Measurements from ENCODE around the gene CORO1A.
"Not testable (repeated sequence)": the region's sequence is repeated elsewhere in the genome, so short reads cannot be mapped to it uniquely, and the experiment has no call there.

The CORO1A gene

GRCh38 chr16:30179195-30179594 is 4.2 kb upstream of the CORO1A start:
- FAIRE-seq (no peak), DNase-seq (ENCODE audit: insufficient read length) (no peak)

GRCh38 chr16:30179931-30180330 is 3.5 kb upstream of the CORO1A start:
- TF ChIP-seq POLR2A (IDR thresholded peaks at IDR 0.05; ENCODE audit: low read depth, low read length), result no peak
- TF ChIP-seq POLR2AphosphoS5 (IDR thresholded peaks at IDR 0.05; ENCODE audit: low read depth, low read length), result no peak
- DNase-seq (ENCODE audit: insufficient read length) (no peak), FAIRE-seq (no peak)

More at GRCh38 chr16:30179195-30179594, 4.2 kb upstream of the CORO1A start:
- TF ChIP-seq POLR2AphosphoS5 (IDR thresholded peaks at IDR 0.05; ENCODE audit: low read depth, low read length) (no peak), POLR2A (IDR thresholded peaks at IDR 0.05; ENCODE audit: low read depth, low read length) (no peak), TAF1 (IDR thresholded peaks at IDR 0.05; ENCODE audit: borderline replicate concordance, low read depth, low read length) (no peak)

GRCh38 chr16:30180741-30181140 is 2.7 kb upstream of the CORO1A start:
- no peak for FAIRE-seq
- TF ChIP-seq POLR2A (IDR thresholded peaks at IDR 0.05; ENCODE audit: low read depth, low read length) (no peak), TAF1 (IDR thresholded peaks at IDR 0.05; ENCODE audit: borderline replicate concordance, low read depth, low read length) (no peak), POLR2AphosphoS5 (IDR thresholded peaks at IDR 0.05; ENCODE audit: low read depth, low read length) (no peak)
- DNase-seq (ENCODE audit: insufficient read length), result no peak

DNA sequence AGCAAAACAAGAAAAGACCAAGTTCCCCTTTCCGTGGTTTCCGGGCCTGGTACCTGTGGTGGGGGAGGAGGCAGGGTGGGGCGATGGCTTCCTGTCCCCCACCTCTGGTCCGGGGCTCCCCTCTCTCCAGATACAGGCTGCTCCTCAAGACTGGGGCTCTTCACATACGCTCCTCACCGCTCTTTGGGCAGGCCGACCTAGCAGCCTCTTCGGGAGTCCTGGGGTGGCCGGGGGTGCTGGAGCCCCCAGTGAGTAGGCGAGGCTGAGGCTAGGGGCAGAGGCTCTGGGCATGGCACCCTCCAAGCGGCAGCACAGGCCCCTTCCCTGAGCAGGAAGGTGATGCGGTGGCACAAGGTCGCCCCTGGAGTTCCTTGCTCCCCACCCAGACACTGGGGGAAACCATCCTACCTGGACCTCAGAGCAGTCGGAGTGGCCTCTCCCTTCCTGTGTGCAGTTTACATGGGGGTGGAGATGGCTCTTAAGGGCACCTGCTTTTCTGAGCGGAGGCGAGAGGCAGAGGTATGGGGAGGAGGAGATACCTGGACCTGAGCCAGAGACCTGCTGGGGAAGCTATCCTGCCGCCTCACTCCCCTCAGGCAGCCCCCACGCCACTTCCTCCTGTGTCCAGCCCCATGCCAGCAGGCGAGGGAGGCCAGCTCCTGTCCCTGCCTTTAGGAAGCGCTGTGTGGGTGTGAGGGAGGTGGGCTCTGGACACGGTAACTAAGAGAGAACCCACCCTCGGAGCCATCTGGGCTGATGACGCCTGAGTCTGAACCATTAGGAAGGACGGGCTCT is 891 bp downstream of the CORO1A start:
- FAIRE-seq, result peak; percentile 92
- TF ChIP-seq POLR2AphosphoS5 (IDR thresholded peaks at IDR 0.05; ENCODE audit: low read depth, low read length) (peak; percentile 63), TAF1 (IDR thresholded peaks at IDR 0.05; ENCODE audit: borderline replicate concordance, low read depth, low read length) (peak; percentile 65; the same call in 1 of the 2 replicates), POLR2A (IDR thresholded peaks at IDR 0.05; ENCODE audit: low read depth, low read length) (peak; percentile 73)
- peak; percentile 70 for DNase-seq (ENCODE audit: insufficient read length)

- DNase-seq (ENCODE audit: insufficient read length) (no peak), FAIRE-seq (peak; percentile 72)
- TF ChIP-seq TAF1 (IDR thresholded peaks at IDR 0.05; ENCODE audit: borderline replicate concordance, low read depth, low read length), result peak; percentile 44; the same call in 1 of the 2 replicates
- TF ChIP-seq POLR2A (IDR thresholded peaks at IDR 0.05; ENCODE audit: low read depth, low read length), result peak; percentile 63
- TF ChIP-seq POLR2AphosphoS5 (IDR thresholded peaks at IDR 0.05; ENCODE audit: low read depth, low read length), result peak; percentile 82
Observed at GRCh38 chr16:30184891-30185682, 1.7 kb downstream of the CORO1A start.

- peak; percentile 75 for DNase-seq (ENCODE audit: insufficient read length)
- peak; percentile 80 for FAIRE-seq
- TF ChIP-seq TAF1 (IDR thresholded peaks at IDR 0.05; ENCODE audit: borderline replicate concordance, low read depth, low read length), result peak; percentile 40; the same call in 1 of the 2 replicates
- no peak for TF ChIP-seq POLR2AphosphoS5 (IDR thresholded peaks at IDR 0.05; ENCODE audit: low read depth, low read length)
- TF ChIP-seq POLR2A (IDR thresholded peaks at IDR 0.05; ENCODE audit: low read depth, low read length), result peak; percentile 3; the same call in 1 of the 2 replicates
Observed at GRCh38 chr16:30185683-30186421, 2.5 kb downstream of the CORO1A start.

DNA sequence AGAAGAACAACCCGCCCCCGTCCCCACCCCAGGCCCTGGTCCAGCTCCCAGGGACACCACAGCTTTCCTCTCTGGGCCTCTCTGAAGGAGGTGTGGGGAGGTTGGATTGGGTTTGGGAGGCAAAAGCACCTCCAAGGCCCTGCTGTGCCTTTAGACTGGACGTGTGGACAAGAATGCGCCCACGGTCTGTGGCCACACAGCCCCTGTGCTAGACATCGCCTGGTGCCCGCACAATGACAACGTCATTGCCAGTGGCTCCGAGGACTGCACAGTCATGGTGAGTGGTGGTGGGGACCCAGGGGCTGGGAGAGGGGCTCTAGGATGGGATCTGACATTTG is 3.0 kb downstream of the CORO1A start:
- FAIRE-seq (no peak), DNase-seq (ENCODE audit: insufficient read length) (no peak)
- no peak for TF ChIP-seq TAF1 (IDR thresholded peaks at IDR 0.05; ENCODE audit: borderline replicate concordance, low read depth, low read length)
- TF ChIP-seq POLR2A (IDR thresholded peaks at IDR 0.05; ENCODE audit: low read depth, low read length), result peak; percentile 6; the same call in 1 of the 2 replicates

DNA sequence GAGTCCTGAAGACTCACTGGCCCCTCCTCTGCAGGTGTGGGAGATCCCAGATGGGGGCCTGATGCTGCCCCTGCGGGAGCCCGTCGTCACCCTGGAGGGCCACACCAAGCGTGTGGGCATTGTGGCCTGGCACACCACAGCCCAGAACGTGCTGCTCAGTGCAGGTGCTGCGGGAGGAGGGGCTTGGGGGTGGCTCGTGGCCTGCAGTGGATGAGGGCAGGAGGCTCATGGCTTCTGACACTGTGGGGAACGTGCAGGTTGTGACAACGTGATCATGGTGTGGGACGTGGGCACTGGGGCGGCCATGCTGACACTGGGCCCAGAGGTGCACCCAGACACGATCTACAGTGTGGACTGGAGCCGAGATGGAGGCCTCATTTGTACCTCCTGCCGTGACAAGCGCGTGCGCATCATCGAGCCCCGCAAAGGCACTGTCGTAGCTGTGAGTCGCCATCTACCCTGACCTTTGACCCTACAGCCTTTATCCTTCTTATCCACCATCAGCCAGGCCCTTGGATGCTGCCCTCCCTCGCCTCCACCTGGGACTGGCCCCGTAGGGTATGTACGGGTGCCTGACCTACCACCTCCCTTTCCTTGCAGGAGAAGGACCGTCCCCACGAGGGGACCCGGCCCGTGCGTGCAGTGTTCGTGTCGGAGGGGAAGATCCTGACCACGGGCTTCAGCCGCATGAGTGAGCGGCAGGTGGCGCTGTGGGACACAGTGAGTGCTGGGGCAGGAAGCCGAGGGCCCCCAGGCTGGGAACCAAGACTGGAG is 3.6 kb downstream of the CORO1A start:
- TF ChIP-seq TAF1 (IDR thresholded peaks at IDR 0.05; ENCODE audit: borderline replicate concordance, low read depth, low read length) (no peak), POLR2A (IDR thresholded peaks at IDR 0.05; ENCODE audit: low read depth, low read length) (peak; percentile 77), POLR2AphosphoS5 (IDR thresholded peaks at IDR 0.05; ENCODE audit: low read depth, low read length) (peak; percentile 80)
- DNase-seq (ENCODE audit: insufficient read length) (peak; percentile 50), FAIRE-seq (no peak)

- no peak for FAIRE-seq
- DNase-seq (ENCODE audit: insufficient read length), result no peak
- TF ChIP-seq POLR2AphosphoS5 (IDR thresholded peaks at IDR 0.05; ENCODE audit: low read depth, low read length), result no peak; the same call in 1 of the 2 replicates
- no peak for TF ChIP-seq POLR2A (IDR thresholded peaks at IDR 0.05; ENCODE audit: low read depth, low read length)
- TF ChIP-seq TAF1 (IDR thresholded peaks at IDR 0.05; ENCODE audit: borderline replicate concordance, low read depth, low read length), result no peak
Observed at GRCh38 chr16:30187556-30187865, 4.1 kb downstream of the CORO1A start.

GRCh38 chr16:30187971-30188561 is 4.7 kb downstream of the CORO1A start:
- FAIRE-seq, result no peak
- TF ChIP-seq POLR2AphosphoS5 (IDR thresholded peaks at IDR 0.05; ENCODE audit: low read depth, low read length) (peak; percentile 60), POLR2A (IDR thresholded peaks at IDR 0.05; ENCODE audit: low read depth, low read length) (no peak; the same call in 1 of the 2 replicates), TAF1 (IDR thresholded peaks at IDR 0.05; ENCODE audit: borderline replicate concordance, low read depth, low read length) (no peak)
- no peak for DNase-seq (ENCODE audit: insufficient read length)

DNA sequence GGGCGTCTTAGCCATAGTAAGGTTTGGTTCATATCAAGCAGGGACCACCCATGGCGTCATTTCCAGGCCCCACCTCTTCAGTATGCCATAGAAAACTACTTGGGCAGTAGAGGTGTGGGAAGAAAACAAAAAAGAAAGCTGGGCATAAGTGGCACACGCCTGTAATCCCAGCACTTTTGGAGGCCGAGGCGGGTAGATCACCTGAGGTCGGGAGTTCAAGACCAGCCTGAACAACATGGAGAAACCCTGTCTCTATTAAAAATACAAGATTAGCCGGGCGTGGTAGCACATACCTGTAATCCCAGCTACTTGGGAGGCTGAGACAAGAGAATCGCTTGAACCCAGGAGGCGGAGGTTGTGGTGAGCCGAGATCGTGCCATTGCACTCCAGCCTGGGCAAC is 7.8 kb downstream of the CORO1A start:
- DNase-seq (ENCODE audit: insufficient read length); FAIRE-seq: not testable (repeated sequence)

GRCh38 chr16:30193098-30193497 is 9.7 kb downstream of the CORO1A start:
- not testable (repeated sequence) for FAIRE-seq

GRCh38 chr16:30193615-30194014 is 10.2 kb downstream of the CORO1A start, which contains the start of the genes BOLA2B and SLX1A:
Gene BOLA2B (minus strand): TSS chr16:30193666. CDS start chr16:30193595, 71 bp downstream.
Gene SLX1A (plus strand): TSS chr16:30193875. CDS start chr16:30194085, 210 bp downstream.
- not testable (repeated sequence) for DNase-seq (ENCODE audit: insufficient read length)
- FAIRE-seq, result peak; percentile 94

More at GRCh38 chr16:30193098-30193497, 9.7 kb downstream of the CORO1A start:
- not testable (repeated sequence) for DNase-seq (ENCODE audit: insufficient read length)

- peak; percentile 91 for FAIRE-seq
- DNase-seq (ENCODE audit: insufficient read length), result not testable (repeated sequence)
Observed at GRCh38 chr16:30194172-30194925, 10.9 kb downstream of the CORO1A start.
